Esophagus muscularis mucosa (tissue), 3 donors: Measurements from ENCODE around the gene ENAM.

Source experiments
- CTCF ChIP-seq, 3 experiments: fragments of 200-600 bp in 2 of 3; fragments of 450-650 bp in 1 of 3; sonication (generic) in 2 of 3; IDR thresholded peaks; one replicate each; pipeline ENCODE4 v1.5.1; 2017 to 2019; ENCODE audit warnings: antibody characterized with exemption in 3 of 3, mild to moderate bottlenecking in 2 of 3, moderate library complexity in 1 of 3
- EP300 ChIP-seq: sonication (generic); formaldehyde crosslinking; IDR thresholded peaks from one replicate; pipeline ENCODE4 v1.6.1; 2017; ENCODE audit warnings: antibody characterized with exemption

GRCh38 chr4:70600305-70600704 is 28.2 kb upstream of the ENAM start:
- TF ChIP-seq CTCF (IDR thresholded peaks at IDR 0.05) (no peak), EP300 (no peak)
